ENCODE data around the gene LOXHD1.

The LOXHD1 gene, protein sequence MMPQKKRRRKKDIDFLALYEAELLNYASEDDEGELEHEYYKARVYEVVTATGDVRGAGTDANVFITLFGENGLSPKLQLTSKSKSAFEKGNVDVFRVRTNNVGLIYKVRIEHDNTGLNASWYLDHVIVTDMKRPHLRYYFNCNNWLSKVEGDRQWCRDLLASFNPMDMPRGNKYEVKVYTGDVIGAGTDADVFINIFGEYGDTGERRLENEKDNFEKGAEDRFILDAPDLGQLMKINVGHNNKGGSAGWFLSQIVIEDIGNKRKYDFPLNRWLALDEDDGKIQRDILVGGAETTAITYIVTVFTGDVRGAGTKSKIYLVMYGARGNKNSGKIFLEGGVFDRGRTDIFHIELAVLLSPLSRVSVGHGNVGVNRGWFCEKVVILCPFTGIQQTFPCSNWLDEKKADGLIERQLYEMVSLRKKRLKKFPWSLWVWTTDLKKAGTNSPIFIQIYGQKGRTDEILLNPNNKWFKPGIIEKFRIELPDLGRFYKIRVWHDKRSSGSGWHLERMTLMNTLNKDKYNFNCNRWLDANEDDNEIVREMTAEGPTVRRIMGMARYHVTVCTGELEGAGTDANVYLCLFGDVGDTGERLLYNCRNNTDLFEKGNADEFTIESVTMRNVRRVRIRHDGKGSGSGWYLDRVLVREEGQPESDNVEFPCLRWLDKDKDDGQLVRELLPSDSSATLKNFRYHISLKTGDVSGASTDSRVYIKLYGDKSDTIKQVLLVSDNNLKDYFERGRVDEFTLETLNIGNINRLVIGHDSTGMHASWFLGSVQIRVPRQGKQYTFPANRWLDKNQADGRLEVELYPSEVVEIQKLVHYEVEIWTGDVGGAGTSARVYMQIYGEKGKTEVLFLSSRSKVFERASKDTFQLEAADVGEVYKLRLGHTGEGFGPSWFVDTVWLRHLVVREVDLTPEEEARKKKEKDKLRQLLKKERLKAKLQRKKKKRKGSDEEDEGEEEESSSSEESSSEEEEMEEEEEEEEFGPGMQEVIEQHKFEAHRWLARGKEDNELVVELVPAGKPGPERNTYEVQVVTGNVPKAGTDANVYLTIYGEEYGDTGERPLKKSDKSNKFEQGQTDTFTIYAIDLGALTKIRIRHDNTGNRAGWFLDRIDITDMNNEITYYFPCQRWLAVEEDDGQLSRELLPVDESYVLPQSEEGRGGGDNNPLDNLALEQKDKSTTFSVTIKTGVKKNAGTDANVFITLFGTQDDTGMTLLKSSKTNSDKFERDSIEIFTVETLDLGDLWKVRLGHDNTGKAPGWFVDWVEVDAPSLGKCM (N-terminal part only)

DNA sequence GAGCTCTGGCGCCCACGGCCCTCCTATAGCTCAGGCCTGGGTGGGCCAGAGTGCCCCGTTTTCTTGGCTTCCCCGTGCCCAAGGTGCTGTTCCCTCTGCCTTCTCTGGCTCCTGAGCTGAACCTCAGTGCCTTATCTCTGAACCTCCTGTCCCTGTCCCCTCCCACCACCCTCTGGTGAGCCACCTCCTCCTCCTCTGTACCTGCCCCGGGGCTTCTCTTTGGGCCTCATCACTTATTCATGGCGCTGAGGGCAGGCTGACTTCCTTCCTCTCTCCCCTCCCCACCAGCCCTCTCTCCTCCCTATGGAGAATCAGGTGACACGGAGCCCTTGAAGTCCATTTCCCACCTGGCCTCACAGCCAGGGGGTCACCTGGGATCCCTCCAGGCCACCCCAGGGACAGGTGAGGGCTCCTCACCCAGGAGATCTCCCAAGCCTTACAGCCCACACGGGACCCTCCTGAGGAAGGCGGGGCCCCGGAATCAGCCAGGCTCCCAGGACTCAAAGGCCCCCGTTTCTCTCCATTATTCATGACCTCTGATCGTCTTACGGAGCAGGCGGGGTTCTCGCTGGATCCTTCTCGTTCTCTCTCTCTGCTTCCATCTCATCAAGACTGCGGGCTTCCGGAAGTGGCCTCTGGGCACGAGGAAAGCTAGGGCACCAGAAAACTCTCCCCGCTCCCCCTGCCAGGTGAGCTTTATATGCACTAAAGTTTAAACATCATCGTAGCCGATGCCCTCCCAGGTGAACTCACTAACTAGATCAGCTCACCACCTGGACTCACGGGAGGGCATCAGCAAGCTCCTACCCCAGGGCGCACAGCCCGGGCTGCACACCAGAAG, at the start of gene LOXHD1:
LOXHD1 (minus strand) TSS at position 106 of the 841 bp plus-strand sequence. CDS start 187 bp downstream, outside the sequence.
- no peak for DNase-seq (ENCODE audit: low spot score)

- DNase-seq (ENCODE audit: low spot score) = no peak
These were observed 48.5 kb upstream of the LOXHD1 start for GRCh38 chr18:46705521-46705920.

GRCh38 chr18:46704816-46705215, 47.8 kb upstream of the LOXHD1 start:
- DNase-seq (ENCODE audit: low spot score) = no peak

- no peak for DNase-seq (ENCODE audit: low spot score)
These were observed 47.2 kb upstream of the LOXHD1 start for GRCh38 chr18:46704189-46704588.

DNA sequence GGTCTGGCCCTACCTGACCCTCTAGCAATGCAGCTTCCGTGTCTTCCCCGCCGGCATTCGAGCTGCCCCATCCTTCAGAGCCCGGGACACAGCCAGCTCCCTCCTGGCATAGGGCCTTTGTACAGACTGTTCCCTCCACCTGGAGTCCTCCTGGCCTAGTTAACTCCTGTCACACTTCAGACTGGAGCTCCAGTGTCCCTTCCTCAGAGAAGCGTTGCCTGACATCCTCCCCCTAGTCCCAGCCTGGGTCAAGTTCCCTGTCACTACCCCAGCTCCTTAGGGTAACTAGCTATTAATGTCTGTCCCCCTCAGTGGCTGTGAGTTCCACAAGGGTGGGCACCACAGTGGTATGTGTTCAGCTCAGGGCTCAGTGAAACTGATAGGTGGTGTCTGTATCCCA, 45.5 kb upstream of the LOXHD1 start:
- DNase-seq (ENCODE audit: low spot score) = no peak

DNA sequence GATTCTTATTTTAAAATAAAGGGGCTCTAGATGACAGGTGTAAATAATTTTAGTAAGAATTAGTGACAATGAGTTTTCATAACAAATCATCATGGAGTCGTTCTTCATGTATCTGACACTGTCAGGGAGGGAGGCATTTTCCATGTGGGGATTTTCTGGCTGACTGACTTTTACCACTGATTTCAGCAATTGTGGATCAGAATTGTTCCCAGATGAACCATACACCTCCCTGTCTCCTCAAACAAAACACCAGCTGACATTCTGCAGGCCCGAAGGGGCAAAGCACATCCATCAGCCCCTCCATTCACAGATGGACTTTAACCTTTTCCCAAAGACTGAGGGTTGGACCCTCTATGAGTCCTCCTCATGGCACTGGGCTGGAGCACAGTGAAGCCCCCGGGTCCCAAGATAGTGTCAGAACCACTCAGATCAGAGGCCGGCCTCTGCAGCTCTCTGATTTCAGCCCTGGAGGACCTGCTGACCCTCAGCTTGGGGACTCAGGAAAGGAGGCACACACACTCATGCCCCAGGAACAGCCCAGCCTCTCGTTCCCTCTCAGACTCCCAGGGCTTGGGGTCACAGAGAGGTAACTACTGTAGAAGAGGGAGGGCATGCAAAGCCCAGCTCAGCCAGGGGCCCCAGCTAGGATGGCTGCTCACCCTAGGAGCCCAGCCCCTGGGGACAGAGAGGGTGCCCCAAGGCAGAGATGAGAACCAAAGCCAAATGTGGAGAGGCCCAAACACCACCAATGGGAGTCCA, 43.2 kb upstream of the LOXHD1 start:
- DNase-seq (ENCODE audit: low spot score) = no peak

DNA sequence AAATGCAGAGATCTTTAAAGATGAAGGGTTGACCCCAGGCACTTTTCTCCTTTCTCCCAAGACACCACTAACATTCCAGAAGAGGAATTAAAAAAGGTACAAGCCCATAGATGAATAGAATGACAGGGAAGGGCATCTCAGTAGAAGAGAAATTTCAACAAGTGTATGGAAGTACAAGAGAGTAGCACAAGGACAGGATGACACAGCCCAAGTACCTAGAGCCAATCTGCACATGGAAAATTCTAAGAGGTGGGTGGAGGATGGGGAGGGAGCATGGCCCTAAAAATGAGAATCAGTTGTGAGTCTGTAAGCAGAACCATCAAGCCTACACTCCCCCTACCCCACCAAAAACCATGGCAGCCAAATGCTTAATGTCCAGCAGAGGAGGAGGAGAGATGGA, 39.7 kb upstream of the LOXHD1 start:
- DNase-seq (ENCODE audit: low spot score) = no peak

GRCh38 chr18:46696268-46696667, 39.2 kb upstream of the LOXHD1 start:
- no peak for DNase-seq (ENCODE audit: low spot score)

- DNase-seq (ENCODE audit: low spot score) = no peak
These were observed 37.0 kb upstream of the LOXHD1 start for GRCh38 chr18:46693996-46694395.

DNA sequence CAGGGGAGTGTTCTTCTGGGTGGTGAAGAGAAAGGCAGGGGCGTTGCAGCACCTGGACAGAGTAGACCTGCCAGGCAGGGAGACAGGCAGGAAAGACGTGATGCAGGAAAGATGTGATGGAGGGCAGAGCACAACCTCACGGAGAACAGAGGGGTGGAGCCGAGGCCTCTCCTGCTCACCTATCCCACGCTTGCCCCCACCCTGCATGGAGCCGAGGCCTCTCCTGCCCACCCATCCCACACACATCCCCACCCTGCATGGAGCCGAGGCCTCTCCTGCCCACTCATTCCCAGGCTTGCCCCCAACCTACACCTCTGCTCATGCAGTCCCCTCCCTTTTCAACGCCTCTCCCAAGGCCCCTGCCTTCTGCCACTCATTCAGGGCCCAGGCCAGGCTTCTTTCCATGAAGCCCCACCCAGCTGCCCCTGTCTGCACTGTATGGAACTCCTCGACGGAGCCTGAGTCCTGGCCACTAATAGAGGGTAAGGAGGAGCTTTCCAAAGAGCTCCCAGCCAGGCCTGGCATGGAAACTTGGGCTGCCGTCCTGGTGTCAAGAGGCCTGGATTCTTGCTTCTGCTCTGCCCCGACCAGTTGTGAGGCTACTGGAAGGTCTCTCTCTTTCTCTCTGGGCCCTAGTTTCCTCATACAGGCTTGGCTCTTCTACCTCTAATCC, 32.0 kb upstream of the LOXHD1 start:
- DNase-seq (ENCODE audit: low spot score) = no peak

GRCh38 chr18:46686186-46686585, 29.2 kb upstream of the LOXHD1 start:
- DNase-seq (ENCODE audit: low spot score) = no peak

- DNase-seq (ENCODE audit: low spot score) = no peak
These were observed 26.2 kb upstream of the LOXHD1 start for GRCh38 chr18:46683252-46683651.

DNA sequence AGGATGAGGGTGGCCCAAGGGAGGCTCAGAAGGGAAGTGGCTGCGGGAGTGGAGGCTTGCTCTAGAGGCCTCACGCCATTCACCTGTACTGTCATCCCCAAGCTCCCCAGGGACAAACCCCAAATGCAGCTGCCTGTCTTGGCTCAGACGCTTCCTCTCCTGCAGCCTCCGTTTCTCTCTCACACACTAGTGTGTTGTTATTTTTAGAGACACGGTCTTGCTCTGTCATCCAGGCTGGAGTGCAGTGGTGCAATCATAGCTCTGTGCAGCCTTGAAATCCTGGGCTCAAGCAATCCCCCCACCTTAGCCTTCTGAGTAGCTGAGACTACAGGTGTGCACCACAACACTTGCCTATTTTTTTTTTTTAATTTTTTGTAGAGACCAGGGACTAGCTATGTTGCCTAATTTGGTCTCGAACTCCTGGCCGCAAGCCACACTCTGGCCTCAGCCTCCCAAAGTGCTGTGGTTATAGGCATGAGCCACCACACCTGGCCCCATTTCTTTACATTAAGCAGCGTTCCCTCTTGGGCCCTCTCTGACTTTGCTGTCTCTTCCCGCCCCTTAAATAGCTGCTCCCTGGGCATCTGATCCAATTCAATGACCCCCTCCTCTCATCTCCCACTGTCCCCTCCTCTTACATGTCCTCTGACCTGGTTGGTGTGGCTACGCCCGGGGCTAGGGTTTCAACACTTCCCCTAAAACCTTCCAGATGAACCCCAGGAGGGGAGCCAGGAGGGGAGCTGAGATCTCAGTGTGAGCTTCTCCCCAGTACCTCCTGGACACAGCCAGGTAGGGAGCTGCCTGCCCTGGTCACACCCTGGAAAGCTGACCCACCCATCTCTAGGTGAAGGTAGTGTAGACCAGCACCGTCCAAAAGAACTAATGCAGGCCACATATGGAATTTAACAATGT, 24.0 kb upstream of the LOXHD1 start:
- no peak for DNase-seq (ENCODE audit: low spot score)

GRCh38 chr18:46679846-46680598, 23.0 kb upstream of the LOXHD1 start:
- no peak for DNase-seq (ENCODE audit: low spot score)

DNA sequence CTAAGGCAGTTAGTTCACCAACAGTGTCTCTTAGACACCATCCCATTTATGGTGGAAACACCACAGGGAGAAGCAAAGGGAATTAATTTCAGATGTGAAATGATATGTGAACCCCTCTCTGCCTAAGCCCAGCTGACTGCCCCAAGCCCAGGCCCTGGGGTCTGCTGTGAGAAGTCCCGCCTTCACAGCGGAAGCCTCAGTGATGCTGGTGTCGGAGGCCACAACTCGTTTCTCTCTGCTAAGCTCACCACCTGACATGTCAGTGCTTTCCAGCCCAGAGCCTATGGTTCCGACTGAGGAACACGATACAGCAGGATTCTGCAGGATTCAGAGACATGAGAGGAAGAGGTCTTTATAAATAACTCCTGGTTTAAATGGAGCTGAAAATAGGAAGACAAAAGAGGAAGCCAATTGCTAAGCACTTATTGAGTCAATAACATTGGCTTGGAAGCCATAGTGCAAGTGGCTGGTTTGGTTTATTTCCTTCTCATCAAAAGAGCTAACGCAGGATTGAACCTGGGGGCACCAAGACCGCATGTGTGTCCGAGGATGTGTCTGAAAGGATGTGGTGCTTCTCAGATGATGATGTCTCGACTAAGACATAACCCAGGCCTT, 21.9 kb upstream of the LOXHD1 start:
- no peak for DNase-seq (ENCODE audit: low spot score)

GRCh38 chr18:46678041-46678440, 21.0 kb upstream of the LOXHD1 start:
- DNase-seq (ENCODE audit: low spot score) = no peak

GRCh38 chr18:46677611-46678010, 20.6 kb upstream of the LOXHD1 start:
- no peak for DNase-seq (ENCODE audit: low spot score)
